Panc1 (cell line): Measurements from ENCODE around the gene FANCC. TPM values are rescaled to one million over a fixed set of nuclear protein-coding genes. Genes with fewer than 3 reads are reported as not detected.
A peak's percentile ranks its signal among the peaks of the same experiment; 100 is the strongest.

Experiments used
- ATAC-seq: fragments of 200-7000 bp; cut with Tn5 transposase; 2 replicates; pipeline ENCODE4 v1.9.1; 2020; ENCODE audit warnings: mild to moderate bottlenecking, moderate library complexity
- BruUV-seq: library from RNA; stranded (reverse); fragments of 400-500 nt; replicated peaks from 2 replicates; lab custom pipeline; 2021; lab: Mats Ljungman, UMichigan
- CTCF ChIA-PET: fragments of 300-600 bp; sonication (Branson Sonifier 250); formaldehyde crosslinking; loops from one replicate; lab custom pipeline; 2022; ENCODE audit warnings: antibody characterized with exemption; lab: Charles Lee
- POLR2A ChIA-PET: fragments of 300-600 bp; sonication (Branson Sonifier 250); formaldehyde crosslinking; loops from one replicate; lab custom pipeline; 2022; ENCODE audit warnings: antibody characterized with exemption; lab: Charles Lee
- DNase-seq: peaks from one replicate; pipeline ENCODE4 v3.0.0-alpha.2; 2010; ENCODE audit warnings: low read depth, low spot score
- H3K27ac ChIP-seq: 2 replicates; pipeline ENCODE4 v1.5.1; 2011; ENCODE audit warnings: mild to moderate bottlenecking, low read length, inconsistent platforms
- H3K27me3 ChIP-seq: fragments of 200-500 bp; sonication (Bioruptor generic); 2 replicates; pipeline ENCODE4 v1.6.0; 2014; ENCODE audit warnings: low read length, inconsistent platforms; ENCODE audit not compliant: control insufficient read depth, insufficient read depth
- H3K36me3 ChIP-seq: fragments of 200-500 bp; sonication (Bioruptor generic); 2 replicates; pipeline ENCODE4 v1.5.1; 2014; ENCODE audit warnings: inconsistent platforms, mild to moderate bottlenecking, low read length, moderate library complexity; ENCODE audit not compliant: control insufficient read depth, insufficient read depth
- H3K4me1 ChIP-seq: 2 replicates; pipeline ENCODE4 v1.5.1; 2011; ENCODE audit warnings: inconsistent platforms, mild to moderate bottlenecking, low read length, moderate library complexity; ENCODE audit not compliant: control insufficient read depth, insufficient read depth
- H3K4me3 ChIP-seq, 2 experiments: 2 replicates each; pipeline ENCODE4 v1.5.1; 2011 to 2012; ENCODE audit warnings: low read depth in 2 of 2, low read length in 2 of 2, mild to moderate bottlenecking in 2 of 2, inconsistent platforms in 1 of 2, moderate library complexity in 1 of 2
- H3K9me3 ChIP-seq: fragments of 200-500 bp; sonication (Bioruptor generic); 2 replicates; pipeline ENCODE4 v1.5.1; 2014; ENCODE audit warnings: low read depth, mild to moderate bottlenecking, inconsistent platforms, low read length, moderate library complexity; ENCODE audit not compliant: control insufficient read depth, insufficient read depth
- CTCF ChIP-seq: fragments of 450-650 bp; IDR thresholded peaks from 2 replicates; pipeline ENCODE4 v1.5.1; 2017; ENCODE audit warnings: mild to moderate bottlenecking
- POLR2AphosphoS5 ChIP-seq: IDR thresholded peaks from 2 replicates; pipeline ENCODE4 v1.6.1; 2012; ENCODE audit warnings: mild to moderate bottlenecking, low read depth, low read length, moderate library complexity
- REST ChIP-seq, 2 experiments: IDR thresholded peaks; 2 replicates each; pipeline ENCODE4 v1.6.1; 2011 to 2012; ENCODE audit warnings: low read depth in 2 of 2, control low read depth in 1 of 2, low read length in 1 of 2, mild to moderate bottlenecking in 1 of 2, moderate library complexity in 1 of 2; ENCODE audit not compliant: insufficient read depth in 1 of 2
- SIN3A ChIP-seq: IDR thresholded peaks from 2 replicates; pipeline ENCODE4 v1.6.1; 2012; ENCODE audit warnings: low read depth, mild to moderate bottlenecking, low read length, moderate library complexity, borderline replicate concordance; ENCODE audit not compliant: insufficient read depth
- TCF7L2 ChIP-seq: IDR thresholded peaks from 2 replicates; pipeline ENCODE4 v1.6.1; 2011; ENCODE audit warnings: mild to moderate bottlenecking, low read depth, low read length, inconsistent platforms
- in situ Hi-C: cut with HindIII; loops from 2 replicates; pipeline ENCODE4 v1.10.0; 2016; ENCODE audit warnings: low sequenced_read_pairs, low pct_unique_long_range_greater_than_20kb
- intact Hi-C: fragments of 100-400 bp; cut with micrococcal nuclease; formaldehyde crosslinking; loops from one replicate; pipeline ENCODE4 v1.10.0; 2022; ENCODE audit not compliant: unreplicated experiment
- total RNA-seq: library from RNA; stranded (reverse); gene quantifications from one replicate; pipeline ENCODE4 v1.2.1, GENCODE V29; 2021; ENCODE audit not compliant: unreplicated experiment

The FANCC gene
- total RNA-seq, 1 experiment from 2014 or later: 17.8 TPM

GRCh38 chr9:95265960-95266359 lies 51.5 kb downstream of the FANCC start:
- intact Hi-C loops: no loop called here
- in situ Hi-C loops: no loop called here
- no TSS peak for BruUV-seq
- DNase-seq (no peak), ATAC-seq (no peak)
- POLR2A ChIA-PET: no interaction called here
- Histone ChIP-seq H3K9me3 (no peaks in the 10 kb centered on the region), H3K4me3 (no peak overlapping the region), H3K27me3 (no peaks in the 10 kb centered on the region), H3K36me3 (no peaks in the 10 kb centered on the region), H3K4me1 (no peaks in the 10 kb centered on the region), H3K27ac (no peak overlapping the region)
- CTCF ChIA-PET: interaction anchor here (0.6 kb wide), 1 partner anchor 51 kb away, joined by 6 read pairs; no protein-coding TSS in a partner anchor
- TF ChIP-seq SIN3A (no peak), REST (IDR thresholded peaks at IDR 0.05; ENCODE audit: insufficient read depth in 1 of 2, low read depth in 2 of 2, low read length in 1 of 2) (no peak), TCF7L2 (no peak), POLR2AphosphoS5 (no peak), CTCF (no peak)

GRCh38 chr9:95264954-95265615 lies 52.4 kb downstream of the FANCC start:
- no TSS peak for BruUV-seq
- no peaks in the 10 kb centered on the region for H3K36me3 ChIP-seq
- intact Hi-C loops (no loop called here), in situ Hi-C loops (no loop called here)
- TF ChIP-seq POLR2AphosphoS5: no peak
- peak; percentile 42; the same call in 1 of the 2 replicates for TF ChIP-seq CTCF
- no peaks in the 10 kb centered on the region for H3K27me3 ChIP-seq
- no peak overlapping the region for H3K4me3 ChIP-seq
- no peak overlapping the region for H3K27ac ChIP-seq
- ChIA-PET CTCF (interaction anchor here (0.7 kb wide), 1 partner anchor 172 kb away, joined by 4 read pairs; no protein-coding TSS in a partner anchor), POLR2A (no interaction called here)
- no peak for DNase-seq
- H3K4me1 ChIP-seq: no peaks in the 10 kb centered on the region
- H3K9me3 ChIP-seq: no peaks in the 10 kb centered on the region
- ATAC-seq: no peak
